ENCODE data around the gene PNKP.

The PNKP gene

DNA sequence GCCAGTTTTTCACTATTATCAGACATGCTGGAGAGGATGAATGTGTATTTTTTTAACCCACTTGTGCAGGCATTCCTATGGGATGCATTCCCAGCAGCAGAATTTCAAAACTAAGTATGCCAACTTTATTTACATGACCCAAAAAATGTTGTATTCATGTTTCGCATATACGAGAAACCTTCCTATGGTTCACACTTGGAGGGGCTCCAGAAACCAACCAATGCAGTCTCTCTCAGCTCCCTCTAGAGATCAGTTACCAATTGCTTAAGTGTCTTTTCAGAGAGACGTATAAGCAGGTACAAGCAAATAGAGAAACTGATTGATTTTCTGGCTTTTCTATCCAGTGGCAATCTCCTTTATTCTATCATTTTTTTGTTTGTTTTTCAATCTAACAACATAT is 22.0 kb downstream of the PNKP start:
- DNase-seq (ENCODE audit: low read depth, low spot score): no peak
- TF ChIP-seq, protein P1, sequence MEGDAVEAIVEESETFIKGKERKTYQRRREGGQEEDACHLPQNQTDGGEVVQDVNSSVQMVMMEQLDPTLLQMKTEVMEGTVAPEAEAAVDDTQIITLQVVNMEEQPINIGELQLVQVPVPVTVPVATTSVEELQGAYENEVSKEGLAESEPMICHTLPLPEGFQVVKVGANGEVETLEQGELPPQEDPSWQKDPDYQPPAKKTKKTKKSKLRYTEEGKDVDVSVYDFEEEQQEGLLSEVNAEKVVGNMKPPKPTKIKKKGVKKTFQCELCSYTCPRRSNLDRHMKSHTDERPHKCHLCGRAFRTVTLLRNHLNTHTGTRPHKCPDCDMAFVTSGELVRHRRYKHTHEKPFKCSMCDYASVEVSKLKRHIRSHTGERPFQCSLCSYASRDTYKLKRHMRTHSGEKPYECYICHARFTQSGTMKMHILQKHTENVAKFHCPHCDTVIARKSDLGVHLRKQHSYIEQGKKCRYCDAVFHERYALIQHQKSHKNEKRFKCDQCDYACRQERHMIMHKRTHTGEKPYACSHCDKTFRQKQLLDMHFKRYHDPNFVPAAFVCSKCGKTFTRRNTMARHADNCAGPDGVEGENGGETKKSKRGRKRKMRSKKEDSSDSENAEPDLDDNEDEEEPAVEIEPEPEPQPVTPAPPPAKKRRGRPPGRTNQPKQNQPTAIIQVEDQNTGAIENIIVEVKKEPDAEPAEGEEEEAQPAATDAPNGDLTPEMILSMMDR (IDR thresholded peaks at IDR 0.05; ENCODE audit: low read depth, low read length): no peak
- in situ Hi-C loops (cut with HindIII; ENCODE audit: low sequenced_read_pairs): no loop called here
- H3K4me3 ChIP-seq (ENCODE audit: low read depth, low read length): no peak overlapping the region

DNA sequence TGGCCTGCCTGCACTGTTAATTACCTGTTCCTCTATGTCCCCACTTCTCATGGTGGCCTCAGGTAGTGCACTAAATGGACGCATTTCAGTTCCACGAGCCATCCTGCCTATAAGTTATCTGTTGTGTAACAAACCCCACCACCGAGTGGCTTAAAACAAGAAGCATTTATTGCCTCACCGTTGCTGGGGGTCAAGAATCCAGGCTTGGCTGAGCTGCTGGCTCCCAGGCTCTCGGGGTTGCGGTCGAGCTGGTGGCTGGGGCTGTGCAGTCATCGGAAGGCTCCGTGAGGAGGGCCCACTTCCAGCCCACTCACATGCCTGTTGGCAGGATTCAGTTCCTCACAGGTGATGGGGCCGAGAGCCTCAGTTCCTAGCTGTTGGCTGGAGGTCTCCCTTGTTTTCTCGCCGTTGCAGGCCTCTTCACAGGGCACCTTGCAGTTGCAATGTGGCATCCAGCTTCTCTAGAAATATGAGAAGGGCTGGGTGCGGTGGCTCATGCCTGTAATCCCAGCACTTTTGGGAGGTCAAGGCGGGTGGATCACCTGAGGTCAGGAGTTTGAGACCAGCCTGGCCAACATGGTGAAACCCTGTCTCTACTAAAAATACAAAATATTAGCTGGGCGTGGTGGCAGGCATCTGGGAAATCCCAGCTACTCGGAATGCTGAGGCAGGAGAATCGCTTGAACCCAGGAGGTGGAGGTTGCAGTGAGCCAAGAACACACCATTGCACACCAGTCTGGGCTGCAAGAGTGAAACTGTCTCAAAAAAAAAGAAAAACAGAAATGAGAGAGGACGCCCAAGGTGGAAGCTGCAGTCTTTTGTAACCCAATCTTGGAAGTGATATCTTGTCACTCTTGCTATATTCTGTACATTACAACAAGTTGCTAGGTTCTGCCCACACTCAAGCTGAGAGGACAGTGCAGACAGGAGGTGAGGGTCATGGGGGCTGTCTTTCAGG is 23.0 kb downstream of the PNKP start:
- TF ChIP-seq, protein P1 (IDR thresholded peaks at IDR 0.05; ENCODE audit: low read depth, low read length): no peak
- in situ Hi-C loops (cut with HindIII; ENCODE audit: low sequenced_read_pairs): no loop called here
- no peak for DNase-seq (ENCODE audit: low read depth, low spot score)
- no peak overlapping the region for H3K4me3 ChIP-seq (ENCODE audit: low read depth, low read length)

DNA sequence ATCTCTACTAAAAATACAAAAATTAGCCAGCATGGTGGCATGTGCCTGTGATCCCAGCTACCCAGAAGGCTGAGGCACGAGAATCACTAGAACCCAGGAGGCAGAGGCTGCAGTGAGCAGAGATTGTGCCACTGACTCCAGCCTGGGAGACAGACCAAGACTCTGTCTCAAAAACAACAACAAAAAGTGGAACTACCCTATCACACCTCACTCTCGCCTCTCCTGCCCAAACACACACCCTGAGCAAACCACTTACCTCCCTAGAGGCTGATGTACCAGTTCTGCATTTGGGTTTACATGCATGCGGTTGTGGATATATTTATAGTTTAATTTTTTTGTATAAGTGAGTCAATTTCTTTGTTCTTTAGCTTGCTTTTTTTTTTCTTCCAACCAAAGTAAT is 24.1 kb downstream of the PNKP start:
- TF ChIP-seq, protein P1 (IDR thresholded peaks at IDR 0.05; ENCODE audit: low read depth, low read length): no peak
- DNase-seq (ENCODE audit: low read depth, low spot score): no peak
- H3K4me3 ChIP-seq (ENCODE audit: low read depth, low read length): no peak overlapping the region
- in situ Hi-C loops (cut with HindIII; ENCODE audit: low sequenced_read_pairs): no loop called here

DNA sequence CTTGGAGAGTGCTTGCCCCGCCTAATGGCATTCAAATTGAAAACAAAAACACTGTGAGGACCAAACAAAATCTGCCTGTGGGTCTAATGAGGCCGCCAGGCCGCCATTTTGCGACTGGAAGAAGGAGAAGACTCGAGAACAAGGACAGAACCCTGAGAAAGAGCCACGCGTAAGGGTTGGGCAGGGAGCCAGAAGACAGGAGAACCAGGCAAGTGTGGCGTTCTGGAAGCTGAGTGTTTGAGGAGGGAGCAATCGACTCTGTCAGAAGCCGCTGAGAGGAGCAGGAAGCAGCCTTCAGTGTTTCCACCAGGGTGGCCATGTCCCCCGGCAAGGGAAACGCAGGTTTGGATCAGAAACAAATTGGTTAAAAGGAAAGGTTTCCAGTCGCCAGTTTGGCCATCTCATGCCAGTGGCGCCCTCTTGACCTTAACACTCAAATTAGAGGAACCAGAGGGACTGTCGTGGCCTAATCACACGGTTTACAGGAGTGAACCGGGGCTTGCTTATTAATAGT is 26.6 kb downstream of the PNKP start:
- TF ChIP-seq, protein P1 (IDR thresholded peaks at IDR 0.05; ENCODE audit: low read depth, low read length): no peak
- no peak overlapping the region for H3K4me3 ChIP-seq (ENCODE audit: low read depth, low read length)
- DNase-seq (ENCODE audit: low read depth, low spot score): no peak
- in situ Hi-C loops (cut with HindIII; ENCODE audit: low sequenced_read_pairs): no loop called here

DNA sequence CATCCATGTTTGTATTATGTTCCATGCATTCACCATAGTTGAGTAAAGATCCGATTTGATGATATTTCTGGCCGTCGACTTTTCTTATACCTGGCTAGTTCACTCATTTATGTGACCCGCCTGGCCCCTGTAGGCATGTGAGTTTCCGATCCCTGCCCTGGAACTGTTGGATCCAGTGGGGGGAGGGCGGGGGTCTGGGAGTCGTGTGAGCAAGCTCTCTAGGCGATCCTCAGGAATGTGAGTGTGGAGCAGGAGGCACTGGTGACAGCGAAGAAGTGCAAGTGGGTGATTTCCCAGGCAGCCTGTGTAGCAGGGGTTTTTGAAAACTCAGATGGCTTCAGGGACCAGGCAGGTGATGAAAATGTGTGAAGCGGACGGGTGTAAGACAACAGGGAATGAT is 27.1 kb downstream of the PNKP start:
- in situ Hi-C loops (cut with HindIII; ENCODE audit: low sequenced_read_pairs): no loop called here
- no peak for DNase-seq (ENCODE audit: low read depth, low spot score)
- TF ChIP-seq, protein P1 (IDR thresholded peaks at IDR 0.05; ENCODE audit: low read depth, low read length): no peak
- no peak overlapping the region for H3K4me3 ChIP-seq (ENCODE audit: low read depth, low read length)

DNA sequence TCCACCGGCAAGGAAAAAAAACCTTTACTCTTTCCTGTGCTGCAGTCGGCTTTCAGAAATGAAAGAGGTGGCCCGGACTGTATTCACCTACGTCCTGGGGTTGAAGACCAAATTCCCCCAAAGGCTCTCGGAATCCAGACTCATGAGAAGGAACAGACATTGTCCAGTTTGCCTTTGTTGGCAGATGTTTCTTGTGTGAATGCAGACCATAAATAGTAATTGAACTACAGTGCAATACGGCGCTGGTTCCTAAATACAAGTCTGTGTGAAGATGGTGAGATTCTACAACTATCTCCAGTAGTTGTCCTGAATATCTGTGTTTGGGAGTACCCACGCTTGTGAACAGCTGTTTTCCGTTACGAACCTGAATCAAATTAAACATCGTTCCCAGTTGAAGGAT is 27.7 kb downstream of the PNKP start:
- no peak overlapping the region for H3K4me3 ChIP-seq (ENCODE audit: low read depth, low read length)
- in situ Hi-C loops (cut with HindIII; ENCODE audit: low sequenced_read_pairs): no loop called here
- TF ChIP-seq, protein P1 (IDR thresholded peaks at IDR 0.05; ENCODE audit: low read depth, low read length): no peak
- DNase-seq (ENCODE audit: low read depth, low spot score): no peak

Data from astrocyte of the spinal cord (primary cell).